ENCODE measurements around the gene TNPO1.

DNA sequence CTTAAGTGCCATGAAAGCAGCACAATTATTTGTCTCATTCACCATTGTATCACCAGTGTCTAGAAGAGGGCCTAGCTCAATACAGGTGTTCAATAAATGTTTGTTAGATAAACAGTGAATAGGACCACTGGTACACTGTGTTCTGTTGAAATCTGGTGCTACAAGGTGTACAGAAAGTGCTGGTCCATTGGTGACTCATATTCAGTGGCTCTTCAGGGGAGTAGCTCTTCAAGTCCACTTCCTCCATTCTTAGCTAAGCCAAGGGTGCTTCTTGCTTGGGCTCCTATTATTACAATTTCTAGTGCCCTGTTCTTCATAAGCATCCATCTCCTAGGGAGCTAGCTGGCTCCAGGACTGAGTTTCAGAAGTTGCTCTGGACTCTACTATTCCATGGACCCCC lies 133.0 kb downstream of the TNPO1 start:
- TF ChIP-seq EZH2 (IDR thresholded peaks at IDR 0.05; ENCODE audit: insufficient read depth, poor library complexity, severe bottlenecking): no peak
- TF ChIP-seq EZH2phosphoT487 (IDR thresholded peaks at IDR 0.05; ENCODE audit: insufficient read depth, low read depth): no peak

All from GM23248 (cell line).